ENCODE results near the gene ALG2. TPM values are rescaled to one million over a fixed set of nuclear protein-coding genes. Genes with fewer than 3 reads are reported as not detected.

The ALG2 gene
- polyA plus RNA-seq, 3 donors = 15.9 to 25.5 (median 23.6) TPM

DNA sequence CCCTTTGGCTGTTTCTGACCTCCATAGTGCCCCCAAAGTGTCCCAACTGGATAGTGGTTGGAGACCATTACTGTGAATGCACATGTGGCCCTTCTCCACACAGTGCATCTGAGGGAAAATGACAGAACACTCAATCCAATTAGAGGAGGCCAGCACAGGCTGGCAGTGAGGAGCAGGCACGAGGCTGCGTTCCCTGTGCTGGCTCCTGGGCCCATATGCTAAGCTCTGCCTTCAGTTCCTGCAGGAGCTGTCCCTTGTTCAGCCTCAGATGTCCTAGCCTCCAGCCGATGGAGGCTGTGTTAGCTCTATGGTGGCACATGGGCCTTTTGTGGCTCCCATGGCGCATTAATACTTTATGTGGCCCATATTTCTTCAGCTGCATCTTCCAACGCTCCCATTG, 35.8 kb downstream of the ALG2 start:
- 92% methylated on average over 3 of the region's 5 CpGs for WGBS (ENCODE audit: insufficient coverage)
- TF ChIP-seq, protein P1, sequence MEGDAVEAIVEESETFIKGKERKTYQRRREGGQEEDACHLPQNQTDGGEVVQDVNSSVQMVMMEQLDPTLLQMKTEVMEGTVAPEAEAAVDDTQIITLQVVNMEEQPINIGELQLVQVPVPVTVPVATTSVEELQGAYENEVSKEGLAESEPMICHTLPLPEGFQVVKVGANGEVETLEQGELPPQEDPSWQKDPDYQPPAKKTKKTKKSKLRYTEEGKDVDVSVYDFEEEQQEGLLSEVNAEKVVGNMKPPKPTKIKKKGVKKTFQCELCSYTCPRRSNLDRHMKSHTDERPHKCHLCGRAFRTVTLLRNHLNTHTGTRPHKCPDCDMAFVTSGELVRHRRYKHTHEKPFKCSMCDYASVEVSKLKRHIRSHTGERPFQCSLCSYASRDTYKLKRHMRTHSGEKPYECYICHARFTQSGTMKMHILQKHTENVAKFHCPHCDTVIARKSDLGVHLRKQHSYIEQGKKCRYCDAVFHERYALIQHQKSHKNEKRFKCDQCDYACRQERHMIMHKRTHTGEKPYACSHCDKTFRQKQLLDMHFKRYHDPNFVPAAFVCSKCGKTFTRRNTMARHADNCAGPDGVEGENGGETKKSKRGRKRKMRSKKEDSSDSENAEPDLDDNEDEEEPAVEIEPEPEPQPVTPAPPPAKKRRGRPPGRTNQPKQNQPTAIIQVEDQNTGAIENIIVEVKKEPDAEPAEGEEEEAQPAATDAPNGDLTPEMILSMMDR (IDR thresholded peaks at IDR 0.05) = no peak
- H3K27me3 Mint-ChIP-seq (ENCODE audit: low read depth in 3 of 3) = peaks cover 0 to 2% (median 0%) of the 10 kb centered on the region in 3 donors
- Histone ChIP-seq H3K4me1 (ENCODE audit: control insufficient read depth in 1 of 2, insufficient read depth in 2 of 2, low read length in 2 of 2) (peaks cover 31 to 36% of the 10 kb centered on the region in 2 donors), H3K27ac (ENCODE audit: low read depth in 1 of 2, low read length in 2 of 2) (no peak overlapping the region), H4K20me1 (ENCODE audit: insufficient read depth, low read length) (no peaks in the 10 kb centered on the region), H3K36me3 (replicated peaks in 1 of 2; ENCODE audit: control insufficient read depth in 1 of 2, insufficient read depth in 2 of 2, low read length in 2 of 2) (no peaks in the 10 kb centered on the region), H2AFZ (ENCODE audit: insufficient read depth, low read depth, low read length, poor library complexity, severe bottlenecking) (no peak overlapping the region), H3K4me3 (replicated peaks in 1 of 3; ENCODE audit: low read depth in 2 of 3, low read length in 3 of 3) (no peak overlapping the region), H3K9me3 (replicated peaks in 1 of 2; ENCODE audit: control insufficient read depth in 1 of 2, insufficient read depth in 1 of 2, low read length in 2 of 2) (no peaks in the 10 kb centered on the region), H3K27me3 (ENCODE audit: control insufficient read depth in 2 of 2, insufficient read depth in 2 of 2, low read length in 2 of 2) (no peaks in the 10 kb centered on the region), H3K9ac (ENCODE audit: insufficient read depth, low read length, poor library complexity, severe bottlenecking) (no peak overlapping the region), H3K4me2 (replicated peaks; ENCODE audit: extremely low read depth, low read length, poor library complexity, severe bottlenecking) (no peak overlapping the region), H3K79me2 (ENCODE audit: insufficient read depth, low read length) (no peaks in the 10 kb centered on the region)
- H3K27ac Mint-ChIP-seq = no peak overlapping the region
- H3K9me3 Mint-ChIP-seq = no peaks in the 10 kb centered on the region
- H3K4me3 Mint-ChIP-seq = no peak overlapping the region
- peaks cover 33% of the 10 kb centered on the region for H3K4me1 Mint-ChIP-seq
- no peak for DNase-seq
- intact Hi-C loops (cut with micrococcal nuclease) = loop anchor here (2.0 to 10.0 kb wide), 3 partner anchors 819 to 1139 kb away; no protein-coding TSS in a partner anchor
- no peaks in the 10 kb centered on the region for H3K36me3 Mint-ChIP-seq

DNA sequence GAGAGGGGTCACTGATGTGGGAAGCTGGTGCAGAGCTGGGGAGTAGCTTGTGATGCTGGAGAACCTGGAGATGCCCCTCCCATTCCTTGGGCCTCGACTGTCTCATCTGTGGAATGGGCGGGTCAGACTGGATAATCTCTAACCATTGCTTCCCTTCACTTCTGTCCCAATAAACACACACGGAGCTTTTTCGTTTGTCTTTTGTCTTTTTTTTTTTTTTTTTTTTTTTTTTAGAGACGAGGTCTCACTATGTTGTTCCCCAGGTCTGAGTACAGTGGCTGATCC, 36.5 kb downstream of the ALG2 start:
- H3K4me2 ChIP-seq (replicated peaks; ENCODE audit: extremely low read depth, low read length, poor library complexity, severe bottlenecking) = no peak overlapping the region
- H3K4me1 ChIP-seq (ENCODE audit: control insufficient read depth in 1 of 2, insufficient read depth in 2 of 2, low read length in 2 of 2) = peaks cover 31 to 36% of the 10 kb centered on the region in 2 donors
- TF ChIP-seq, protein P1 (IDR thresholded peaks at IDR 0.05) = no peak
- no peak overlapping the region for H3K27ac ChIP-seq (ENCODE audit: low read depth in 1 of 2, low read length in 2 of 2)
- no peak overlapping the region for H3K4me3 ChIP-seq (replicated peaks in 1 of 3; ENCODE audit: low read depth in 2 of 3, low read length in 3 of 3)
- H3K4me1 Mint-ChIP-seq = peaks cover 33% of the 10 kb centered on the region
- DNase-seq = no peak
- H4K20me1 ChIP-seq (ENCODE audit: insufficient read depth, low read length) = no peaks in the 10 kb centered on the region
- H3K79me2 ChIP-seq (ENCODE audit: insufficient read depth, low read length) = no peaks in the 10 kb centered on the region
- H3K27ac Mint-ChIP-seq = peak overlapping the region in 1 of 7 donors; percentile 14
- H3K9me3 ChIP-seq (replicated peaks in 1 of 2; ENCODE audit: control insufficient read depth in 1 of 2, insufficient read depth in 1 of 2, low read length in 2 of 2) = no peaks in the 10 kb centered on the region
- intact Hi-C loops (cut with micrococcal nuclease) = loop anchor here (2.0 to 10.0 kb wide), 3 partner anchors 820 to 1140 kb away; no protein-coding TSS in a partner anchor
- peak overlapping the region; percentile 70 for H2AFZ ChIP-seq (ENCODE audit: insufficient read depth, low read depth, low read length, poor library complexity, severe bottlenecking)
- no peaks in the 10 kb centered on the region for H3K36me3 Mint-ChIP-seq
- peaks cover 0 to 2% (median 0%) of the 10 kb centered on the region in 3 donors for H3K27me3 Mint-ChIP-seq (ENCODE audit: low read depth in 3 of 3)
- H3K4me3 Mint-ChIP-seq = no peak overlapping the region
- H3K9ac ChIP-seq (ENCODE audit: insufficient read depth, low read length, poor library complexity, severe bottlenecking) = no peak overlapping the region
- no peaks in the 10 kb centered on the region for H3K9me3 Mint-ChIP-seq
- H3K27me3 ChIP-seq (ENCODE audit: control insufficient read depth in 2 of 2, insufficient read depth in 2 of 2, low read length in 2 of 2) = no peaks in the 10 kb centered on the region
- 100% methylated on average over 1 of the region's 5 CpGs for WGBS (ENCODE audit: insufficient coverage)
- H3K36me3 ChIP-seq (replicated peaks in 1 of 2; ENCODE audit: control insufficient read depth in 1 of 2, insufficient read depth in 2 of 2, low read length in 2 of 2) = no peaks in the 10 kb centered on the region
